HG02852 (cell line): ENCODE data around the gene CTRL.

ENCODE experiments used
- ATAC-seq: cut with Tn5 transposase; IDR thresholded peaks from one replicate; pipeline ENCODE4 v1.9.1; 2021; ENCODE audit warnings: mild to moderate bottlenecking, moderate library complexity; ENCODE audit not compliant: unreplicated experiment

CTRL gene

GRCh38 chr16:67893743-67894399, 37.8 kb downstream of the CTRL start:
- no peak for ATAC-seq

- ATAC-seq = peak; percentile 87
Observed at GRCh38 chr16:67892899-67893742, 38.5 kb downstream of the CTRL start, which contains the start of gene PSKH1. PSKH1 (plus strand) TSS chr16:67893254; CDS start chr16:67908750, 15,496 bp downstream.

GRCh38 chr16:67892375-67892774, 39.3 kb downstream of the CTRL start:
- ATAC-seq = no peak

- ATAC-seq = no peak
Observed at GRCh38 chr16:67888331-67888730, 43.3 kb downstream of the CTRL start.

- no peak for ATAC-seq
Observed at GRCh38 chr16:67886387-67886786, 45.3 kb downstream of the CTRL start.

GRCh38 chr16:67885976-67886375, 45.7 kb downstream of the CTRL start:
- ATAC-seq = no peak

GRCh38 chr16:67885545-67885944, 46.1 kb downstream of the CTRL start:
- ATAC-seq = no peak

GRCh38 chr16:67884684-67885083, 47.0 kb downstream of the CTRL start, which contains the start of gene NRN1L:
NRN1L (plus strand) TSS chr16:67884885; CDS start chr16:67884904, 19 bp downstream.
- ATAC-seq = no peak

GRCh38 chr16:67883872-67884261, 47.8 kb downstream of the CTRL start:
- no peak for ATAC-seq

GRCh38 chr16:67883146-67883871, 48.4 kb downstream of the CTRL start:
- ATAC-seq = no peak

- ATAC-seq = no peak
Observed at GRCh38 chr16:67882374-67883145, 49.1 kb downstream of the CTRL start.

GRCh38 chr16:67881621-67882161, 50.0 kb downstream of the CTRL start:
- ATAC-seq = no peak

GRCh38 chr16:67880584-67880983, 51.1 kb downstream of the CTRL start:
- no peak for ATAC-seq

- no peak for ATAC-seq
Observed at GRCh38 chr16:67879936-67880335, 51.7 kb downstream of the CTRL start.
